HPDE6-E6E7 (cell line): ENCODE data around the gene GALT.

Source experiments
- DNase-seq: peaks from one replicate; pipeline ENCODE4 v3.0.0; 2011; ENCODE audit warnings: missing footprints; ENCODE audit errors: extremely low spot score

GALT gene

DNA sequence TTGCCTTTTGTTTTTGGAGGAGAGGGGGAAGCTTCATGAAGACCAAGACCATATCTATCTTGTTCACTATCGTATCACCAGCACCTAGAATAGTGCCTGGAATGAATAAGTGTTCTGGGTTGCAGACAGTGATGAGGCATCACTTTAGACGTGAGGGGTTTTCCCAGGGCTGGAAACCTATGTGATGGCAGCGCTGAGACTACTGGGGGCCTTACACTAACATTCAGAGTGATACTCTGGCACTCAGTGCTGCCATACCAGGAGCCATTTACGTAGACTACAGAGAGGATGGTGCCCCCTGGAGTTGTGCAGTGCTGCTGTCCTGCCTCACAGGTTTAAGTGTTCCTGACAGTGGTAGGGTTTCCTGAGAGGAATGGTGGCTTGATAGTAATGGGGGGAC is 37.7 kb downstream of the GALT start:
- DNase-seq, result no peak

DNA sequence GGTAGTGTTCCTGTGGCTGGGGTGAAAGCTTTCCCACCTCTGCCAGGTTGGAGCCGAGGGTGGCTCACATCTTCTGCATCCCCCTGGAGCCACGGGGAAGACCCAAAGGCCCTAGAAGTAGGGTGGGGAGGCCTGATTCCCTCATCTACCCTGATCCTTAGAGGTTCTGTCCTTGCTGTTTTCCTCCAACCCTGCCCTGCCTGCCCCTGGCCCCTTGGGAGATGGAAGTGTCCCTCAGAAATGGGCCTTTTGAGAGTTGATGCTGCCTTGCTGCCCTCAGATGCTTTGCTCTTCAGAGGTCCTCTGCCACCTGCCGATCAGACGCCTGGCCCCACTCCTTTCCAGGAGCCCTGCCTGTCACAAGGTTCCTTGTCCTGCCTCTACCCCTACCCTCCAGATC is 38.3 kb downstream of the GALT start:
- no peak for DNase-seq

DNA sequence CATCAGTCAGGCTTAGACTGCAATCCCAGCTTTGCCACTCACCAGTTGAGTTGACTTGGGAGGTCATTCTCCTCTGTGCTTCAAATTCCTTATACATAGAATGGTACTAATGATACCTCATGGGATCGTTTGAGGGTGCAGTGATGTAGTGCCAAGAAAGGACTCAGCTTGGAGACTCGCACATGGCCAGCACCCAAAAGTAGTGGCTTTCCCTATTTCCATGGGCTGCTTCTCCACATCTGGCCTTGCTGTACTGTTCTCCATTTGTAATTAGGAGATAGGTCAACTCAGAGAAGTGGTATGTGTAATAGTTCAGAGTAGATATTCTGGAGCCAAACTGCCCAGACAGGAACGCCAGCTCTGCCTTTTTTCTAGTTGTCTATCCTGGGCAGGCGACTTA is 39.1 kb downstream of the GALT start:
- no peak for DNase-seq

DNA sequence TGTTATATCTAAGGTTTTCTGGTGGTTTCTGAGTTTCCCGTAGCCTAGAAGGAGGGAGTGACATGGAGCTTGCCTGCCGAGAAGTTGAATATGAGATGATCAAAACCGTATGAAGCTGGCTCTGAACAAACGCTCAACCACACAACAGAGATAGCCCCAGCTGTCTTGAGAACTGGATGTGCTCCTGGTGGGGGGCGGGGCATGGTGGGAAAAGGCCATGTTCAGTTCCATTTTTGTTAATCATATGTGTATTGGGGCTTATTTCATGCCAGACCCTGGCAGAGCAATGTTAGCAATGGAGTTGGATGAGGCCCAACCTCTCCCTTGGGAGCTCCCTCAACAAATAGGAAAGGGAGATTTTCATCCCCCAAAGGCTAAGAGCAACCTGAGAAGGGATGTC is 39.8 kb downstream of the GALT start:
- no peak for DNase-seq

DNA sequence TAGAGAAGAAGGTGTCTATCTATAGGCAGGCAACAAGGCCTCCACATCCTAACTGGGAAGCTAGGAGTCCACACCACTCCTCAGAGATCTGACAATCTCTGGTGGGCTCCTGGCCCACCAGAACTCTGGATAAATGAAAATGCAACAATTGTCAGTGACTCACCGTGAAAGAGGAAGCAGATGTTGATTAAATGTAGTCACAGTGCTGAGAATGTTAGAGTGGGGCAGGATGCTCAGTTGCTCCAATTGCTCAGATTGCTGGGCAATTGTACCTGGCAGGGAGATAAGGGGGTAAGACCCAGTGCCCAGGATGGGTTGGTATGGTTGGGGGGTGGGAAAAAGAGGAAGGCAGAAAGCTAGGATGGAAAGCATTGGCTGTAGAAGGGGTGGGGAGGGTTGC is 40.3 kb downstream of the GALT start:
- DNase-seq, result no peak

DNA sequence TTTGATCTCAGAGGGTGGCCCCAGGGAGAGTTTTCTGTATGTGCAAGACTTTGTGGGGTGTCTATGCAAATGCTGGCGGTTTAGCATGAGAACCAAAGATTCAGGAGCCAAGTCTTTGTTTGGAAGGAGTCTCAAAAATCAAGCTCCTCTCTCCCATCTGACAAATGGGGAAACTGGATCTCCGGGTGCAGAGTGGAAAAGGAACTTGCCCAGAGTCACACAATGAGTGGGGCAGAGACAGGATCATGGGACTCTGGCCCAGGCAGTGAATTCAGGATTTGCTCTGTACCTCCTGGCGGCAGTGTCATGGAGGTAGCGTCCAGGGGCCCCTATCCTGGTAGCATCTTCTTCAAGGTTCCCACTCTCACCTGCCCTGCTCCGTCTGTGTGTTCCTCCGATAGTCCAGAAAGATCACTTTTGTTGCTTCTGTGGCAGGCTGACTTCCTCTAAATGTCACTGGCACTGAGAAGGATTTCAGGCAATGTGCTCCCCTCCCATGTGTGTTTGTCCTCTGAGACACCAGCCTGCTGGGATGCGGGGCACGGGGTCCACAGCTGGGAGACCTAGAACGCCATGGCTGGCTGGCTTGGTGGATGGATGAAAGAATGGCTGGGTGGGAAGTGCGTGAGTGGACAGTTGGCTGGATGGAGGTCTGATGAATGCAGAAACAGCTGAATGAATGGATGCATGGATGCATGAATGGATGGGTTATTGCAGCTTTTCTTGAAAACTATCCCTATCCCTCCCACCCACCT is 41.0 kb downstream of the GALT start:
- DNase-seq, result no peak

DNA sequence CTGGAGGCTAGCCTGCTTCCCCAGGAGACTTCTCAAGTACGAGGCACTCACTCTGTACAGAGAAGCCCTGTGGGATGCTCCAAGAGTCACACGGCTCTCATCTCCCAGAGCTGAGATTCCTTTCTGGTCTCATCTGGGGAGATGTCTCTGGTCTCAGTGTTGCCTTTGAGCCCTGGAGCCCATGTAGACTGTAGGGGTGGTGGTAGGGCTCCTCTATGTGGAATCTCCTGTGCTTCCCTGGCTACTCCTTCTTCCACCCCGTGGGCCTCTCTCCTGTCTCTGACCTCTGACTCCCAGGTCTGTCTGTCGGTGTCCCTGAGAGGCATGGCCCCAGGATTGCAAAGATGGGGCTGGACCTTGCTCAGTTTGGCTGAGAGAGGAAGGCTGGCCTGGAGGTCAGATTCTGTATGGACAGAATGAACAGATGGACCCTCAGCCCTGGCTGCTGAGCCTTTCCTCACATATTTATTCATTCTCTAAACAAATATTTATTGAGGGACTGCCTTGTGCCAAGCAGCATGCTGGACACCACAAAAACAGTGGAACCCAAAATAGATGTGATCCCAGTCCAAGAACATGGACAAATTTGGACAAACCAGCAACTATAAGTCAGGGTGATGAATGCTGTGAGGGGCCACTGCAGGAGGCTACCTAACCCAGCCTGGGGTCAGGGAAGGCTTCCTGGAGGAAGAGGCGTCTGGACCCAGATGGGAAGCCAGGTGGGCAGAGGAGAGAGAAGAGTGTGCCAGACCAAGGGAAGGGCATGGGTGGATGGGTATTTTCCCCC is 42.0 kb downstream of the GALT start:
- no peak for DNase-seq

DNA sequence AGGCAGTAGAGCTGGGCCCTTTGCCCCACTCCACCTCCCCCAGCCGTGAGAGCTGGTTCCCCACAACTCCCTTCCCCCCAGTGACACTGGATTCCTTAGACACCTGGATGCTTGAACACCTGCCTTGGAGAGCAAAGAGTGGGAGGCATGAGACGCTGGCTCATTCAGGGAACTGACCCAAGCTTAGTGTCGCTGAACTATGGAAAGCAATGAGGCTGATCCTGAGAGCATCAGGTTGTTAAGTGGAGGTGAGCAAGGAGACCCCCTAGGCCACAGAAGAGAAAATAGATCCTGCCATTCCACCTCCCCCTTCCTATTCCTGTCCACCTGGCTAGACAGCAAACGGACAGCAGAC is 42.6 kb downstream of the GALT start:
- DNase-seq, result no peak

DNA sequence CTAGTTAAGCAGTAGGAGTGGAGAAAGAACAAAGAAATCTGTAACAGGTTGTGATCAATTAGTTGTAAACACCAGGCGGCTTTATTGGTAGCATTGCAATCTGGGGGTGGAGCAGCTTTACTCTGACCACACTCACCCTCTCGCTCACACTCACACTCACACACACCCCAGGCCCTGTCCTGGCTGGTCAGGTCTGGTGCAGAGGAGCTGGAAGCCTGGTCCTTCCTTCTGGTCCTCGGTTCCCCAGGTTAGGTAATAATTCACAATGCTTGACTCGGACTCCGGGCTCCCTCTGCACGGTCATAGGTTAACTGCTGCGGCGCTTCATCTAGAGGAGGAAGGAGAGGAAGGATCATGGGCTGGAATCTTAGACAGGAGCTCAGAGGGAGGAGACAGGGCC is 43.0 kb downstream of the GALT start:
- no peak for DNase-seq

DNA sequence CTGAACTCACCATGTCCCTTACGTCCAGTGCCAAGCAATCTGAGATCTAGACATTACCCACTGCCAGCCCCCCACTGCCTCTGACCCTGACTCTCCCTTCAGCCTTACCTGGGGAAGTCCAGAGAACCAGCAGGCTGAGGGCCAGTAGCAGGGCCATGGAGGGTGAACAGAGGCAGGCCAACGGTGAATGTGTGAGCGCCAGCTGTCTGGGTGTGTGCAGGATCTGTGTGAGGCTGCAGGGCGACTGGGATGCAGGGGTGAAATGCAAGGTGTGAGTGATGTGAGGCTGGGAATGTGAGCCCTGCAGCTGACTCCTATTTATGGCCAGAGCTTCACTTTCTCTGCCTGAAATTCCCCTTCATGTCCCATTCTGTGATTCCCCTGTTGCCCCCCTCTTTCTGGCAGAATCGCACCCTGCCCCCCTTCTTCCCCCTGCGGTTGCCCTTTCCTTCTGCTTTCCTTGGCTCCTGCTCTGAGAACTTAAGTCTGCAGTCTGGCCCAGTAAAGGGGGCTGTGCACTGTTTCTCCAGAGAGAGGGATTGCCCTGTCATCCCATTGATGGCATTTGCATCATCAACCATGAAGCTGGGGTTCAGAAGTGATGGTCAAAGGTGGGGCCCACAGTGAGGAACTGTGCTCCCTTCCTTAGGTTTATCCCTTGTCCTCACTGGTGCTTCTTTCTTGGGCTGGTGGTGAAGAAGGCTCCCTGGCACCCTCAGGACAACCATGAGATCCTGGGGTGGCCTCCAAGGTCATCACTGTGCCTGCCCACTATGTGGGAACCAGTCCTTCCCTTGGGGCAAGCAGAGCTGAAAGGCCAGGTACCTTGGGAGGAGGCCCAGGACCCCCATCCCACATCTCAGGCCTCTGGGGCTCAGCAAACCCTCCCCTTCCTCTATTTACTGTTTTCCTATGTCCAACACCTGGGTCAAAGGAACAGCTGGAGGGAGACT is 44.8 kb downstream of the GALT start, which contains the start of gene CCL19:
Gene CCL19, minus strand, starts transcription at position 294 of the 953 bp plus-strand sequence. Its CDS starts 137 bp downstream, at position 157.
- DNase-seq, result no peak

DNA sequence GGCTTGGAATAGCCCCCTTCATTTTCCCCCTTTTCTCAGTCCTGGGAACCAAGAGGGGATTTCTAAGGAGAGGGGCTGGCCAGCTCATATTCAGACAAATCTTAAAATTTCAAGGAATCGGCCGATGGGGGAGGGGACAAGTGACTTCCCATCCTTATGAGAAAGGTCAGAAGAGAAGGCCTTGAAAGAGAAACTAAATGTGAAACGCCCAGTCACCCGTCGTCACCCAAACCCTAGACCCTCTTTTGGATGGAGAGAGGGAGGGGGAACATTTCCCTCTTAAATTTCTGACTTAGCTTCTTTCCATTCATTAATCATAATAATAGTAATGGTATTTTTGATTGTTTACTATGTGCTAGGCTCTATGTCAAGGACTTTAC is 45.5 kb downstream of the GALT start:
- DNase-seq, result no peak

DNA sequence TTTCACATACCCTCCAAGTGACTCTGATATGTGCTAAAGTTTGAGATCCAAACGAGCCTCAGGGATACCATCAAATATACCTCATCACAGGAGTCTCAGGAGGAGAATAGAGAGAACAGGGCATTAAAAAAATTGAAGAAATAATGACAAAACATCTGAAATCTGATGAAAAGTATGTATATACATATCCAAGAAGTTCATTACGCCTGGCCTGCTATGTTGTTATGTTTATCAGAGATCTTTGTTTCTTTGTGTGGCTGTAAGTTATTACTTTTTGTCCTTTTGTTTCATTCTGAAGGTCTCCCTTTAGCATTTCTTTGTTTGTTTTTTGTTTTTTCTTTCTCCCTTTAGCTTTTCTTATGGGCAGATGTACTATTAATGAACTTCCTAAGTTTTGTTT is 47.1 kb downstream of the GALT start:
- DNase-seq, result no peak

DNA sequence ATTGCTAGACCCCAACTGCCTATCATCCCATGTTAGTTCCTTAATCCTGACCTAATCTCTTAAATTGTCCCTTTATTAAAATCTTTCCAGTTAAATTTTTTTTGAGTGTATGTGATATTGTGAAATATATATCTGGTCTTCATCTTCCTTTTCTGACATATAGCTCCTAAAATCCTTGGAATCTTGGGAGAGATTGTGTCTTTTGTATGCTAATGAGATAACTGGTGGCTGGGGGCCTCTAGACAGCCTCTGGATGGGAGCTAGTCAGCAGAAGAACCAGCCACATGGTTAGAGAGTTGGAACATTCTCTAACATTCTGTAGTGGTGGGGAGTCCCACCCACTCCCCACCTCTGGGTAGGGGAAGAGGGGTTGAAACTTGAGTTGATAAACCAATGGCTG is 48.3 kb downstream of the GALT start:
- no peak for DNase-seq
